ENCODE results near the gene SLC9A5. TPM values are rescaled to one million over a fixed set of nuclear protein-coding genes. Genes with fewer than 3 reads are reported as not detected.

Gene SLC9A5
- total and polyA plus RNA-seq, 9 of the 15 experiments (the other 6 are each of a cell fraction or from before 2014, with no cell fraction given): 0.06 to 3.1 (median 1.2) TPM

DNA sequence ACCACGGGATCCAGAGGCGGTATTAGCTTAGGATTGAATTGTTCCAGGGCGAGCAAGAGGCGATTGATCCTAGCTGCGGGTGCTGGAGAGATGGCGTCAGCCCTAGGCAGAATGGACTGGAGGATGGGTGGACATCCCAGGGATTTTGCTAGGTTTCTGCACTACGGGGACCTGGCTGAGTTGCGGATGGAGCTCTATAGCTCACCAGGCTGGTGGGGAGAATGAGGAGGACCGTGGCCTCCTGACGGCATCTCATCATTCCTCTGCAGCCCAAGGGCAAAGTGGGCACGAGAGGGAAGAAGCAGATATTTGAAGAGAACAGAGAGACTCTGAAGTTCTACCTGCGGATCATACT, 21.2 kb upstream of the SLC9A5 start (continued):
- no peak for TF ChIP-seq EHMT2 (IDR thresholded peaks at IDR 0.05)

- Histone ChIP-seq H3K4me2 (ENCODE audit: insufficient read depth, low read length) (peak overlapping the region; percentile 100), H3K27ac (ENCODE audit: extremely low read depth, low read depth, low read length) (peak overlapping the region; percentile 19; the same call in 1 of the 3 replicates), H3K79me2 (ENCODE audit: control insufficient read depth, insufficient read depth, low read length) (peaks cover 21% of the 10 kb centered on the region), H3K4me3 (peak overlapping the region; percentile 98), H2AFZ (ENCODE audit: low read depth, low read length) (no peak overlapping the region), H3K9ac (ENCODE audit: insufficient read depth in 1 of 2, low read depth in 2 of 2, low read length in 2 of 2) (peak overlapping the region; percentile 94 to 97), H3K36me3 (ENCODE audit: control insufficient read depth, insufficient read depth, low read length) (peaks cover 57% of the 10 kb centered on the region; the same call in 2 of the 3 replicates), H3K27me3 (ENCODE audit: control insufficient read depth in 2 of 2, insufficient read depth in 2 of 2, low read length in 2 of 2) (no peaks in the 10 kb centered on the region), H3K9me3 (replicated peaks; ENCODE audit: control insufficient read depth, insufficient read depth, low read depth, low read length) (no peaks in the 10 kb centered on the region), H3K4me1 (replicated peaks in 1 of 2; ENCODE audit: control insufficient read depth in 2 of 2, insufficient read depth in 2 of 2, low read length in 2 of 2) (peaks cover 18 to 20% of the 10 kb centered on the region in 2 experiments), H3K9me1 (ENCODE audit: control insufficient read depth, insufficient read depth, low read length) (no peaks in the 10 kb centered on the region), H4K20me1 (replicated peaks; ENCODE audit: control insufficient read depth, insufficient read depth, low read length) (no peaks in the 10 kb centered on the region)
- CTCF ChIA-PET (ENCODE audit: low intra/inter-chr PET ratio): no interaction called here
- BruUV-seq (replicated peaks): no TSS peak
- no peak for FAIRE-seq
- no peak for ATAC-seq
- DNase-seq (ENCODE audit: extremely low read depth in 1 of 4, low spot score in 3 of 4): no peak
- 83% methylated on average over 9 of the region's 9 CpGs for WGBS (ENCODE audit: insufficient coverage, low coverage, missing lambda C conversion rate)
- intact Hi-C loops (cut with micrococcal nuclease): loop anchor here (5.0 kb wide), 1 partner anchor 36 kb away; the partner anchor contains the start of genes E2F4 and EXOC3L1
- POLR2A ChIA-PET: interaction anchor here (1.3 to 2.8 kb wide), 5 partner anchors 10 to 31 kb away, joined by 3 to 31 read pairs (median 6); no protein-coding TSS in a partner anchor
- in situ Hi-C loops (cut with MboI): no loop called here
- TF ChIP-seq OTX1 (CRISPR knock-in tag; IDR thresholded peaks at IDR 0.05): no peak
- TF ChIP-seq, protein P1, sequence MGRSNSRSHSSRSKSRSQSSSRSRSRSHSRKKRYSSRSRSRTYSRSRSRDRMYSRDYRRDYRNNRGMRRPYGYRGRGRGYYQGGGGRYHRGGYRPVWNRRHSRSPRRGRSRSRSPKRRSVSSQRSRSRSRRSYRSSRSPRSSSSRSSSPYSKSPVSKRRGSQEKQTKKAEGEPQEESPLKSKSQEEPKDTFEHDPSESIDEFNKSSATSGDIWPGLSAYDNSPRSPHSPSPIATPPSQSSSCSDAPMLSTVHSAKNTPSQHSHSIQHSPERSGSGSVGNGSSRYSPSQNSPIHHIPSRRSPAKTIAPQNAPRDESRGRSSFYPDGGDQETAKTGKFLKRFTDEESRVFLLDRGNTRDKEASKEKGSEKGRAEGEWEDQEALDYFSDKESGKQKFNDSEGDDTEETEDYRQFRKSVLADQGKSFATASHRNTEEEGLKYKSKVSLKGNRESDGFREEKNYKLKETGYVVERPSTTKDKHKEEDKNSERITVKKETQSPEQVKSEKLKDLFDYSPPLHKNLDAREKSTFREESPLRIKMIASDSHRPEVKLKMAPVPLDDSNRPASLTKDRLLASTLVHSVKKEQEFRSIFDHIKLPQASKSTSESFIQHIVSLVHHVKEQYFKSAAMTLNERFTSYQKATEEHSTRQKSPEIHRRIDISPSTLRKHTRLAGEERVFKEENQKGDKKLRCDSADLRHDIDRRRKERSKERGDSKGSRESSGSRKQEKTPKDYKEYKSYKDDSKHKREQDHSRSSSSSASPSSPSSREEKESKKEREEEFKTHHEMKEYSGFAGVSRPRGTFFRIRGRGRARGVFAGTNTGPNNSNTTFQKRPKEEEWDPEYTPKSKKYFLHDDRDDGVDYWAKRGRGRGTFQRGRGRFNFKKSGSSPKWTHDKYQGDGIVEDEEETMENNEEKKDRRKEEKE (IDR thresholded peaks at IDR 0.05; ENCODE audit: borderline replicate concordance in 1 of 2, control insufficient read depth in 1 of 2, low read depth in 2 of 2, low read length in 1 of 2): no peak
- no peak for TF ChIP-seq HES1 (IDR thresholded peaks at IDR 0.05; ENCODE audit: low read depth)
- TF ChIP-seq ARID2 (IDR thresholded peaks at IDR 0.05): no peak
- TF ChIP-seq, protein P2, sequence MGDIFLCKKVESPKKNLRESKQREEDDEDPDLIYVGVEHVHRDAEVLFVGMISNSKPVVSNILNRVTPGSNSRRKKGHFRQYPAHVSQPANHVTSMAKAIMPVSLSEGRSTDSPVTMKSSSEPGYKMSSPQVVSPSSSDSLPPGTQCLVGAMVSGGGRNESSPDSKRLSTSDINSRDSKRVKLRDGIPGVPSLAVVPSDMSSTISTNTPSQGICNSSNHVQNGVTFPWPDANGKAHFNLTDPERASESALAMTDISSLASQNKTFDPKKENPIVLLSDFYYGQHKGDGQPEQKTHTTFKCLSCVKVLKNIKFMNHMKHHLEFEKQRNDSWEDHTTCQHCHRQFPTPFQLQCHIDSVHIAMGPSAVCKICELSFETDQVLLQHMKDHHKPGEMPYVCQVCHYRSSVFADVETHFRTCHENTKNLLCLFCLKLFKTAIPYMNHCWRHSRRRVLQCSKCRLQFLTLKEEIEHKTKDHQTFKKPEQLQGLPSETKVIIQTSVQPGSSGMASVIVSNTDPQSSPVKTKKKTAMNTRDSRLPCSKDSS (IDR thresholded peaks at IDR 0.05; ENCODE audit: low read depth, partially characterized antibody): no peak
- TF ChIP-seq ZSCAN32 (CRISPR knock-in tag; IDR thresholded peaks at IDR 0.05): no peak
- TF ChIP-seq ZFP30 (CRISPR knock-in tag; IDR thresholded peaks at IDR 0.05; ENCODE audit: borderline replicate concordance): no peak
- no peak for TF ChIP-seq TRIM28 (IDR thresholded peaks at IDR 0.05)
- TF ChIP-seq TGIF2 (CRISPR knock-in tag; IDR thresholded peaks at IDR 0.05): no peak; the same call in 1 of the 2 replicates
- TF ChIP-seq FOXK2 (conservative IDR thresholded peaks at IDR 0.05 in 1 of 2, IDR thresholded peaks at IDR 0.05 in 1 of 2; ENCODE audit: low read depth in 2 of 2): no peak
- peak; percentile 39; the same call in 1 of the 2 replicates for TF ChIP-seq POLR2G (IDR thresholded peaks at IDR 0.05; ENCODE audit: low read depth, low read length)
- 0 out of 2 replicates have a peak, but pooled peaks have one; percentile 26 for TF ChIP-seq RBFOX2 (IDR thresholded peaks at IDR 0.05; ENCODE audit: low read depth, low read length)
Observed at GRCh38 chr16:67228034-67228785, 20.6 kb upstream of the SLC9A5 start.

Data from K562 (cell line).